SK-N-MC (cell line): Measurements from ENCODE around the gene AOAH.

Source experiments
- DNase-seq: peaks from one replicate; pipeline ENCODE4 v3.0.0-alpha.2; 2011; ENCODE audit warnings: low read depth, low spot score
- H3K27ac ChIP-seq: fragments of 200-600 bp; sonication (generic); 2 replicates; pipeline ENCODE4 v1.5.1; 2016; ENCODE audit warnings: mixed run types
- H3K36me3 ChIP-seq: fragments of 200-600 bp; sonication (generic); 2 replicates; pipeline ENCODE4 v1.6.1; 2017; ENCODE audit warnings: antibody characterized with exemption, low read length, mixed read lengths; ENCODE audit not compliant: insufficient read depth
- H3K4me3 ChIP-seq: fragments of 200-600 bp; sonication (generic); 2 replicates; pipeline ENCODE4 v1.5.1; 2016
- H3K9ac ChIP-seq: fragments of 200-600 bp; sonication (generic); 2 replicates; pipeline ENCODE4 v1.8.0; 2017; ENCODE audit warnings: mixed run types, mixed read lengths; ENCODE audit not compliant: insufficient read length
- H3K9me3 ChIP-seq: fragments of 200-600 bp; sonication (generic); 2 replicates; pipeline ENCODE4 v1.6.1; 2017; ENCODE audit warnings: low read depth, mild to moderate bottlenecking, antibody characterized with exemption, low read length, moderate library complexity, mixed read lengths
- EZH2 ChIP-seq: fragments of 200-600 bp; sonication (generic); IDR thresholded peaks from one replicate; pipeline ENCODE4 v1.6.1; 2017; ENCODE audit warnings: antibody characterized with exemption
- FOXP2 ChIP-seq: optimal IDR thresholded peaks from 2 replicates; pipeline ENCODE3; 2011; ENCODE audit warnings: mild to moderate bottlenecking, moderate library complexity; ENCODE audit not compliant: insufficient read depth; ENCODE audit errors: extremely low read length, control extremely low read depth
- POLR2AphosphoS5 ChIP-seq: IDR thresholded peaks from 2 replicates; pipeline ENCODE4 v1.6.1; 2012; ENCODE audit warnings: mild to moderate bottlenecking, low read depth, low read length, borderline replicate concordance

AOAH gene

GRCh38 chr7:36568452-36568849 is 155.8 kb downstream of the AOAH start:
- H3K9me3 ChIP-seq: no peaks in the 10 kb centered on the region
- no peak for DNase-seq
- no peak overlapping the region for H3K27ac ChIP-seq
- H3K4me3 ChIP-seq: no peak overlapping the region
- H3K9ac ChIP-seq: no peak overlapping the region
- TF ChIP-seq EZH2 (no peak), FOXP2 (no peak), POLR2AphosphoS5 (no peak)
- H3K36me3 ChIP-seq: no peaks in the 10 kb centered on the region

GRCh38 chr7:36567699-36568451 is 156.4 kb downstream of the AOAH start:
- Histone ChIP-seq H3K4me3 (no peak overlapping the region), H3K27ac (no peak overlapping the region), H3K9me3 (no peaks in the 10 kb centered on the region), H3K36me3 (no peaks in the 10 kb centered on the region), H3K9ac (no peak overlapping the region)
- TF ChIP-seq EZH2: no peak
- DNase-seq: no peak

GRCh38 chr7:36565792-36566356 is 158.4 kb downstream of the AOAH start:
- Histone ChIP-seq H3K36me3 (no peaks in the 10 kb centered on the region), H3K4me3 (no peak overlapping the region), H3K9me3 (no peaks in the 10 kb centered on the region), H3K27ac (no peak overlapping the region), H3K9ac (no peak overlapping the region)
- no peak for DNase-seq
- no peak for TF ChIP-seq POLR2AphosphoS5
- TF ChIP-seq EZH2: no peak
- TF ChIP-seq FOXP2: no peak

GRCh38 chr7:36564489-36564888 is 159.8 kb downstream of the AOAH start:
- no peak overlapping the region for H3K27ac ChIP-seq
- no peaks in the 10 kb centered on the region for H3K36me3 ChIP-seq
- DNase-seq: no peak

GRCh38 chr7:36563706-36564327 is 160.5 kb downstream of the AOAH start:
- no peak for DNase-seq
- Histone ChIP-seq H3K27ac (no peak overlapping the region), H3K4me3 (no peak overlapping the region), H3K9ac (no peak overlapping the region), H3K36me3 (no peaks in the 10 kb centered on the region), H3K9me3 (no peaks in the 10 kb centered on the region)
- TF ChIP-seq POLR2AphosphoS5: no peak
- no peak for TF ChIP-seq EZH2
- no peak for TF ChIP-seq FOXP2

More at GRCh38 chr7:36564489-36564888, 159.8 kb downstream of the AOAH start:
- H3K4me3 ChIP-seq: no peak overlapping the region
- H3K9me3 ChIP-seq: no peaks in the 10 kb centered on the region
- TF ChIP-seq EZH2 (no peak), FOXP2 (no peak), POLR2AphosphoS5 (no peak)
- H3K9ac ChIP-seq: no peak overlapping the region

- TF ChIP-seq FOXP2: no peak
- TF ChIP-seq EZH2: no peak
- no peak for TF ChIP-seq POLR2AphosphoS5
- no peak for DNase-seq
- Histone ChIP-seq H3K27ac (no peak overlapping the region), H3K4me3 (no peak overlapping the region), H3K9ac (no peak overlapping the region), H3K36me3 (no peaks in the 10 kb centered on the region), H3K9me3 (no peaks in the 10 kb centered on the region)
Observed at GRCh38 chr7:36562121-36562520, 162.2 kb downstream of the AOAH start.

GRCh38 chr7:36549029-36549428 is 175.3 kb downstream of the AOAH start:
- TF ChIP-seq POLR2AphosphoS5: no peak
- no peak for TF ChIP-seq EZH2
- no peak for TF ChIP-seq FOXP2
- Histone ChIP-seq H3K4me3 (no peak overlapping the region), H3K36me3 (no peaks in the 10 kb centered on the region), H3K9me3 (no peaks in the 10 kb centered on the region), H3K9ac (no peak overlapping the region), H3K27ac (no peak overlapping the region)
- DNase-seq: no peak

GRCh38 chr7:36547416-36547815 is 176.9 kb downstream of the AOAH start:
- Histone ChIP-seq H3K36me3 (no peaks in the 10 kb centered on the region), H3K4me3 (no peak overlapping the region), H3K27ac (no peak overlapping the region), H3K9ac (no peak overlapping the region), H3K9me3 (no peaks in the 10 kb centered on the region)
- no peak for TF ChIP-seq EZH2
- no peak for TF ChIP-seq POLR2AphosphoS5
- TF ChIP-seq FOXP2: no peak
- no peak for DNase-seq
